ENCODE results near the gene ERGIC1. TPM values are rescaled to one million over a fixed set of nuclear protein-coding genes. Genes with fewer than 3 reads are reported as not detected.
"Not testable (repeated sequence)": the region's sequence is repeated elsewhere in the genome, so short reads cannot be mapped to it uniquely, and the experiment has no call there.

Gene ERGIC1
- total RNA-seq, 1 donor from 2014 or later = 54.8 TPM

- no peaks in the 10 kb centered on the region for H3K36me3 Mint-ChIP-seq (ENCODE audit: low read depth)
- peaks cover 15% of the 10 kb centered on the region for H3K4me1 Mint-ChIP-seq (ENCODE audit: low read depth)
- intact Hi-C loops (cut with micrococcal nuclease) = no loop called here
- H3K27me3 Mint-ChIP-seq (ENCODE audit: low read depth) = no peaks in the 10 kb centered on the region
- no peak overlapping the region for H3K27ac Mint-ChIP-seq
- H3K9me3 Mint-ChIP-seq = no peaks in the 10 kb centered on the region
- DNase-seq (ENCODE audit: low spot score) = no peak
- H3K4me3 Mint-ChIP-seq (ENCODE audit: low read depth) = no peak overlapping the region
These were observed 25.1 kb downstream of the ERGIC1 start for GRCh38 chr5:172858990-172859811.

DNA sequence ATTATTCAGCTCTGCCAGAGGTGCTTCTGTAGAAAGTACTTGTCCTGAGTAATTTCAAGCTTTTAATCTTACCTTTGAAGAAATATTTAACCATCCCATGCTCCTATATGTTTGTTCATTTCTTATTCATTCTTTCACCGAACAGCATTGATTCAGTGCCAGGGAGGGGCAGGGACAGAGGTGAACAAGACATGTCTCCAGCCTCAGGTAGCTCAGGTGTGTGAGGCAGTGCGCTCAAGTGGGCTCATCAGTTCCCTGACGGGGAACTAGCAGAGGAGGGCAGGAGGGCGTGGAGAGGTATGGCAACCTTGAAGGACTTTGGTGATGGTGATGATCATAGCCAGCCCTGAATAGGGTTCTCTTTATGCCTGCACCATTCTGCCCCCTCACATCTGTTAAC, 25.9 kb downstream of the ERGIC1 start:
- Mint-ChIP-seq H3K9me3 (no peaks in the 10 kb centered on the region), H3K4me1 (ENCODE audit: low read depth) (peaks cover 9% of the 10 kb centered on the region), H3K27ac (no peak overlapping the region), H3K4me3 (ENCODE audit: low read depth) (no peak overlapping the region), H3K27me3 (ENCODE audit: low read depth) (no peaks in the 10 kb centered on the region), H3K36me3 (ENCODE audit: low read depth) (no peaks in the 10 kb centered on the region)
- intact Hi-C loops (cut with micrococcal nuclease) = no loop called here
- no peak for DNase-seq (ENCODE audit: low spot score)

GRCh38 chr5:172860520-172861443, 26.7 kb downstream of the ERGIC1 start:
- DNase-seq (ENCODE audit: low spot score) = no peak
- Mint-ChIP-seq H3K36me3 (ENCODE audit: low read depth) (no peaks in the 10 kb centered on the region), H3K27me3 (ENCODE audit: low read depth) (no peaks in the 10 kb centered on the region), H3K9me3 (no peaks in the 10 kb centered on the region), H3K4me3 (ENCODE audit: low read depth) (no peak overlapping the region), H3K4me1 (ENCODE audit: low read depth) (peaks cover 9% of the 10 kb centered on the region), H3K27ac (no peak overlapping the region)
- intact Hi-C loops (cut with micrococcal nuclease) = no loop called here

DNA sequence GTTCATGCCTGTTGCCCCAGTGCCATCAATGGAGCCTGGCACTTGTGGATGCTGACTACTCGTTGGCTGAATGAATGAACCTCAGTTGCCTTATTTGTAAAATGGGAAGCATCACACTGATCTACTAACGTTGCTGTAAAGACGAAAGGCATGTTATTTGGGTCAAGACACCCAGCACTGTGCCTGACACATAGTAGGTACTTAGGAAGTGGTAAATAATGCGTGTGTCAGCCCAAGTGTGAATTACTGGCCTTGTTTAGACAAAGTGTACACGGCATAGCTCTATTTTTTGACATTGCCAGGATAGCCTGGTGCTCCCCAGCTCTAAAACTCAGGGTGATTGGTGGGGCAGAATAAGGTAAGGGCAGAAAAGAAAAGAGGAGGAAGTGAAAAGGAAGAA, 27.4 kb downstream of the ERGIC1 start:
- Mint-ChIP-seq H3K36me3 (ENCODE audit: low read depth) (no peaks in the 10 kb centered on the region), H3K9me3 (no peaks in the 10 kb centered on the region), H3K27me3 (ENCODE audit: low read depth) (no peaks in the 10 kb centered on the region), H3K4me1 (ENCODE audit: low read depth) (peaks cover 9% of the 10 kb centered on the region), H3K4me3 (ENCODE audit: low read depth) (no peak overlapping the region), H3K27ac (no peak overlapping the region)
- no peak for DNase-seq (ENCODE audit: low spot score)
- intact Hi-C loops (cut with micrococcal nuclease) = no loop called here

DNA sequence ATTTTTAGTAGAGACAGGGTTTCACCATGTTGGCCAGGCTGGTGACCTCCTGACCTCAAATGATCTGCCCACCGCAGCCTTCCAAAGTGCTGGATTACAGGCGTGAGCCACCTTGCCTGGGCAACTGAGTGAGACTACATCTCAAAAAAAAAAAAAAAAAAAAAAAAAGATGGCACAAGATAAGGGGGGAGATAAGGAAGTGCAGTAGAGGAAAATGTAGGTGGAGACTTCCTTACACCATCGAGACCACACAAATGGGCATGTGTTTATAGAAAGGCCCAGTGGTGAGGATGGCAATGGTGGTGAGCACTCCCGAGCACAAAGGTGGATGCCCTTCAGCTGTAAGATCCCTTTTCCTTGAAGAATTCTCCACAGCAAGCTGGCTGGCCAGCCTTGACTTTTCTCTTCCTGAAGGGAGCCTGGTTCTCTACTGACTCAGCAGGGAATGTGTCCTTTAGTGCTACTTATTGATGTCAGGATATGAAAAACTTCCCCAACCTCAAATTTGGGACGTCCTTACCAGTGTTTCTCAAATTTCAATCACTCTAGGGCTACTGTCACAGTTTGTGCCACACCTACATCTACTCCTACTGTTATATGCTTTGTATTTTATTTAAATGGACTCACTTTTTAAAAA, 28.2 kb downstream of the ERGIC1 start:
- no peak overlapping the region for H3K27ac Mint-ChIP-seq
- no peak for DNase-seq (ENCODE audit: low spot score)
- H3K9me3 Mint-ChIP-seq = no peaks in the 10 kb centered on the region
- no peak overlapping the region for H3K4me3 Mint-ChIP-seq (ENCODE audit: low read depth)
- no peaks in the 10 kb centered on the region for H3K36me3 Mint-ChIP-seq (ENCODE audit: low read depth)
- no peaks in the 10 kb centered on the region for H3K27me3 Mint-ChIP-seq (ENCODE audit: low read depth)
- peaks cover 9% of the 10 kb centered on the region for H3K4me1 Mint-ChIP-seq (ENCODE audit: low read depth)
- intact Hi-C loops (cut with micrococcal nuclease) = no loop called here

- H3K4me3 Mint-ChIP-seq (ENCODE audit: low read depth); DNase-seq (ENCODE audit: low spot score); intact Hi-C loops (cut with micrococcal nuclease); H3K9me3 Mint-ChIP-seq; H3K27ac Mint-ChIP-seq; H3K36me3 Mint-ChIP-seq (ENCODE audit: low read depth); H3K27me3 Mint-ChIP-seq (ENCODE audit: low read depth): not testable (repeated sequence)
- peaks cover 19% of the 10 kb centered on the region for H3K4me1 Mint-ChIP-seq (ENCODE audit: low read depth)
These were observed 30.1 kb downstream of the ERGIC1 start for GRCh38 chr5:172864171-172864570.

DNA sequence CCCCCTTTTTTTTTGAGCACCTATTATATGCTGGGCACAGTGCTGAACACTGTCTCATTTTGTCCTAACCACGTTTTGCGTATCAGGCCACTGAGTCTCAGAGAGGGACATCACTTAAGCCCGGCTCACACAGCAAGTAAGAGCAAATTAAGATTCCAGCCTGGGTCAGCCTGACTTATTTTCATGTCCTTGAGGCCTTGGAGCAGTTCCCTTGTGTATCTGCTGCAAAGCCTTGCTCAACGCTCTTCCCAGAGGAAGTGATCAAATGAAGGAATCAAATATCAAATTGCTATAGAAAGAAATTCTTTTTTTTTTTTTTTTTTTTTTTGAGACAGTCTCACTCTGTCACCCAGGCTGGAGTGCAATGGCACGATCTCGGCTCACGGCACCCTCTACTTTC, 30.7 kb downstream of the ERGIC1 start:
- no peak for DNase-seq (ENCODE audit: low spot score)
- Mint-ChIP-seq H3K4me1 (ENCODE audit: low read depth) (peaks cover 22% of the 10 kb centered on the region), H3K9me3 (no peaks in the 10 kb centered on the region), H3K27me3 (ENCODE audit: low read depth) (no peaks in the 10 kb centered on the region), H3K4me3 (ENCODE audit: low read depth) (no peak overlapping the region), H3K27ac (no peak overlapping the region), H3K36me3 (ENCODE audit: low read depth) (no peaks in the 10 kb centered on the region)
- intact Hi-C loops (cut with micrococcal nuclease) = no loop called here

DNA sequence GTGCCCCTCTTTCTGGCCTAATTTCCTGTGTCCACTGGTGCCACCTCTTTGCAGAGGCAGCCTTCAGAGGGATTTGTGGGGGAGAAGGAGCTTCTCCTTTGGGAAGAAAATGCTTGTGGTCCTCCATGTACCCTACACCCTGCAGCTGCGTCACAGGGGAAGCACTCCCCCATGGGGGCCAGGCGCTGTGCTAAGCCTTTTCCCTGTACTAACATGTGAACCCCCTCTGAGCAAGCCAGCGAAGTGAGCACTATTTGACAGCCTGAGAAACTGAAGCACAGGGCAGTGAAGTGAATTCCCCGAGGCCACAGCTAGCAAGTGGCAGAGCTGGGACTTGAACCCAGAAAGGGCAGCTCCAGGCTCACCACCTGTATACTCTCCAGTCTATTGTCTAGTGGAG, 32.3 kb downstream of the ERGIC1 start:
- Mint-ChIP-seq H3K36me3 (ENCODE audit: low read depth) (no peaks in the 10 kb centered on the region), H3K27ac (no peak overlapping the region), H3K4me1 (ENCODE audit: low read depth) (peaks cover 20% of the 10 kb centered on the region), H3K9me3 (no peaks in the 10 kb centered on the region), H3K27me3 (ENCODE audit: low read depth) (no peaks in the 10 kb centered on the region), H3K4me3 (ENCODE audit: low read depth) (no peak overlapping the region)
- no peak for DNase-seq (ENCODE audit: low spot score)
- intact Hi-C loops (cut with micrococcal nuclease) = no loop called here

- intact Hi-C loops (cut with micrococcal nuclease) = no loop called here
These were observed 33.0 kb downstream of the ERGIC1 start for GRCh38 chr5:172866802-172867748.

DNA sequence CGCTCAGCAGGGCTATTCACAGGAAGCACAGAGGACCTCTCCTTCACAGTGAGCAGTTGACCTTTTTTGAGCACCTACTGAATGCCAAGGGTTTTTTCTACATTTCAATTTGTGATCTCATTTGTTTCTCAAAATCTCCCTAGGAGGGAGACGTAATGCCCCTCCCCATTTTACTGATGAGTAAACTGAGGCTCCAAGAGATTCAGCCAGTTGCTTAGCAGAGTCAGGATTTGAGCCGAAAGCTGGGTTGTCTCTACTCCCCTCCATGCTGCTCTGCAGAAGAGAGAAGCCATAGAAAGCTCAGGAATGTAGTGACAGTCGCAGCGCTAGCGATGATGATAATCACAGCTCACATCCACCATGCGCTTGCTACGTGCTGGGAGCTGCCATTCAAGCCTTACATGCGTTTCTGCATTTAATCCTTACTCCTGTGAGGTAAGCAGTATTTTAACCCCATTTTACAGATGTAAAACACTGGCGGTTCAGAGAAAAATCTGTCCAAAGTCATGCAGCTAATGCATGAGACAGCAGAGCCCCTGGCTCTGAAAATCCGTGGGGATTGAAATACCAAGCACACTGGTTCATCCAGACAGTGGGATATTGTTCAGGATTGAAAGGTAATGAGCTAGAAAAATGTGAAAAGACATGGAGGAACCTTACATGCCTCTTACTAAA, 33.8 kb downstream of the ERGIC1 start:
- Mint-ChIP-seq H3K27me3 (ENCODE audit: low read depth) (no peaks in the 10 kb centered on the region), H3K27ac (no peak overlapping the region), H3K4me1 (ENCODE audit: low read depth) (peaks cover 13% of the 10 kb centered on the region), H3K36me3 (ENCODE audit: low read depth) (no peaks in the 10 kb centered on the region), H3K4me3 (ENCODE audit: low read depth) (no peak overlapping the region), H3K9me3 (no peaks in the 10 kb centered on the region)
- intact Hi-C loops (cut with micrococcal nuclease) = no loop called here
- DNase-seq (ENCODE audit: low spot score) = no peak

More at GRCh38 chr5:172866802-172867748, 33.0 kb downstream of the ERGIC1 start:
- DNase-seq (ENCODE audit: low spot score) = no peak
- Mint-ChIP-seq H3K27me3 (ENCODE audit: low read depth) (no peaks in the 10 kb centered on the region), H3K4me1 (ENCODE audit: low read depth) (peaks cover 17% of the 10 kb centered on the region), H3K4me3 (ENCODE audit: low read depth) (no peak overlapping the region), H3K27ac (no peak overlapping the region), H3K9me3 (no peaks in the 10 kb centered on the region), H3K36me3 (ENCODE audit: low read depth) (no peaks in the 10 kb centered on the region)

DNA sequence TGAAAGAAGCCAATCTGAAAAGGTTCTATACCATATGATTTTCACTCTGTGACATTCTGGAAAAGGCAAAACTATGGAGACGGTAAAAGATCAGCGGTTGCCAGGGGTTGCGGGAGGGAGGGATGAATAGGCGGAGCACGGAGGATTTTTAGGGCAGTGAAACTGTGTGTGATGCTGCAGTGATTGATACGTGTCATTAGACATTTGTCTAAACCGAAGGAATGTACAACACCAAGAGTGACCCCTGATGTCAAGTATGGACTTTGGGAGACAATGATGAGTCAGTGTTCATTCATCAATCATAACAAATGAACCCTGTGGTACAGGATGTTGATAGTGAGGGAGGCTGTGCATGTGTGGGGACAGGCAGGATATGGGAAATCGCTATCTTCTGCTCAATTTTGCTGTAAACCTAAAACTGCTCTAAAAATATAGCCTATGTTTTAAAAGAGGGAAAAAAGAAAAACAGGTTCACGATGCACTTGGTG, 34.4 kb downstream of the ERGIC1 start:
- Mint-ChIP-seq H3K27ac (no peak overlapping the region), H3K4me1 (ENCODE audit: low read depth) (peaks cover 13% of the 10 kb centered on the region), H3K27me3 (ENCODE audit: low read depth) (no peaks in the 10 kb centered on the region), H3K36me3 (ENCODE audit: low read depth) (no peaks in the 10 kb centered on the region), H3K9me3 (no peaks in the 10 kb centered on the region), H3K4me3 (ENCODE audit: low read depth) (no peak overlapping the region)
- no peak for DNase-seq (ENCODE audit: low spot score)
- intact Hi-C loops (cut with micrococcal nuclease) = no loop called here

All from activated T-helper 2 cell treated with anti-CD3 and anti-CD28 coated beads, Interferon-gamma antibody, Interleukin-2, Interleukin-4, amounts not matched to agents 10 μg/mL and 5 μg/mL and 100 μg/mL, durations not matched to agents 14 hours and 24 hours and 36 hours (primary cell).